ENCODE measurements around the gene ARHGEF33.

The ARHGEF33 gene

GRCh38 chr2:38889575-38889974, at the start of gene ARHGEF33:
Gene ARHGEF33 (plus strand): TSS chr2:38889875. CDS start chr2:38919448, 29,573 bp downstream.
- DNase-seq (ENCODE audit: low read depth), result no peak

- DNase-seq (ENCODE audit: low read depth), result no peak
Measured at GRCh38 chr2:38850045-38850444, 39.6 kb upstream of the ARHGEF33 start.

- DNase-seq (ENCODE audit: low read depth), result no peak
Measured at GRCh38 chr2:38856165-38856564, 33.5 kb upstream of the ARHGEF33 start.

- DNase-seq (ENCODE audit: low read depth), result no peak
Measured at GRCh38 chr2:38862476-38862875, 27.2 kb upstream of the ARHGEF33 start.

- DNase-seq (ENCODE audit: low read depth), result no peak
Measured at GRCh38 chr2:38863061-38863695, 26.5 kb upstream of the ARHGEF33 start.

GRCh38 chr2:38866773-38867443, 22.8 kb upstream of the ARHGEF33 start:
- DNase-seq (ENCODE audit: low read depth), result no peak

GRCh38 chr2:38871432-38871831, 18.2 kb upstream of the ARHGEF33 start:
- DNase-seq (ENCODE audit: low read depth), result no peak

- DNase-seq (ENCODE audit: low read depth), result no peak
Measured at GRCh38 chr2:38873763-38874162, 15.9 kb upstream of the ARHGEF33 start.

- no peak for DNase-seq (ENCODE audit: low read depth)
Measured at GRCh38 chr2:38875227-38875575, 14.5 kb upstream of the ARHGEF33 start.

- peak; percentile 56 for DNase-seq (ENCODE audit: low read depth)
Measured at GRCh38 chr2:38875576-38876367, 13.9 kb upstream of the ARHGEF33 start, which contains the start of the genes DHX57 and MORN2. Gene DHX57 (minus strand): TSS chr2:38875934. CDS start chr2:38868405, 7,529 bp downstream. Gene MORN2 (plus strand): TSS chr2:38875976.

- no peak for DNase-seq (ENCODE audit: low read depth)
Measured at GRCh38 chr2:38876407-38876806, 13.3 kb upstream of the ARHGEF33 start.

GRCh38 chr2:38886063-38886462, 3.6 kb upstream of the ARHGEF33 start:
- DNase-seq (ENCODE audit: low read depth), result no peak

GRCh38 chr2:38887347-38887746, 2.3 kb upstream of the ARHGEF33 start:
- no peak for DNase-seq (ENCODE audit: low read depth)

GRCh38 chr2:38887902-38888554, 1.6 kb upstream of the ARHGEF33 start:
- no peak for DNase-seq (ENCODE audit: low read depth)

GRCh38 chr2:38889045-38889444, 630 bp upstream of the ARHGEF33 start:
- no peak for DNase-seq (ENCODE audit: low read depth)

- DNase-seq (ENCODE audit: low read depth), result no peak
Measured at GRCh38 chr2:38892819-38893218, 3.1 kb downstream of the ARHGEF33 start.

- DNase-seq (ENCODE audit: low read depth), result no peak
Measured at GRCh38 chr2:38898256-38898655, 8.6 kb downstream of the ARHGEF33 start.

- no peak for DNase-seq (ENCODE audit: low read depth)
Measured at GRCh38 chr2:38900726-38901125, 11.1 kb downstream of the ARHGEF33 start.

GRCh38 chr2:38905251-38905650, 15.6 kb downstream of the ARHGEF33 start:
- no peak for DNase-seq (ENCODE audit: low read depth)

- DNase-seq (ENCODE audit: low read depth), result no peak
Measured at GRCh38 chr2:38907242-38907641, 17.6 kb downstream of the ARHGEF33 start.

GRCh38 chr2:38907743-38908562, 18.3 kb downstream of the ARHGEF33 start:
- DNase-seq (ENCODE audit: low read depth), result no peak

GRCh38 chr2:38909872-38910271, 20.2 kb downstream of the ARHGEF33 start:
- no peak for DNase-seq (ENCODE audit: low read depth)

Data from GM04504 (cell line).